Suprapubic skin (tissue), 4 donors: Measurements from ENCODE around the gene WASF2. TPM values are rescaled to one million over a fixed set of nuclear protein-coding genes. Genes with fewer than 3 reads are reported as not detected.
A peak's percentile ranks its signal among the peaks of the same experiment; 100 is the strongest.
"Not testable (repeated sequence)": the region's sequence is repeated elsewhere in the genome, so short reads cannot be mapped to it uniquely, and the experiment has no call there.

Experiments used
- DNase-seq, 2 donors: peaks; one replicate each; pipeline ENCODE4 v3.0.0-alpha.2; 2019; ENCODE audit warnings: low spot score in 2 of 2
- H3K27ac ChIP-seq: fragments of 200-600 bp; sonication (generic); one replicate; pipeline ENCODE4 v1.5.1; 2019
- H3K27me3 ChIP-seq: fragments of 200-600 bp; sonication (generic); one replicate; pipeline ENCODE4 v1.5.1; 2019
- H3K36me3 ChIP-seq: fragments of 200-600 bp; sonication (generic); one replicate; pipeline ENCODE4 v1.5.1; 2019
- H3K4me1 ChIP-seq: fragments of 200-600 bp; sonication (generic); one replicate; pipeline ENCODE4 v1.5.1; 2019
- H3K4me3 ChIP-seq: fragments of 200-600 bp; sonication (generic); one replicate; pipeline ENCODE4 v1.5.1; 2019; ENCODE audit warnings: mild to moderate bottlenecking
- H3K9me3 ChIP-seq: fragments of 200-600 bp; sonication (generic); one replicate; pipeline ENCODE4 v1.5.1; 2019
- CTCF ChIP-seq, 2 donors: fragments of 200-600 bp in 1 of 2; fragments of 450-650 bp in 1 of 2; sonication (generic) in 1 of 2; IDR thresholded peaks; one replicate each; pipeline ENCODE4 v1.5.1; 2016 to 2019; ENCODE audit warnings: antibody characterized with exemption in 2 of 2, mild to moderate bottlenecking in 1 of 2, moderate library complexity in 1 of 2
- EP300 ChIP-seq: sonication (generic); formaldehyde crosslinking; IDR thresholded peaks from one replicate; pipeline ENCODE4 v1.6.1; 2017; ENCODE audit warnings: antibody characterized with exemption
- POLR2A ChIP-seq, 2 donors: fragments of 450-650 bp; IDR thresholded peaks; one replicate each; pipeline ENCODE4 v1.6.1; 2017; ENCODE audit warnings: antibody characterized with exemption in 2 of 2, mild to moderate bottlenecking in 2 of 2, moderate library complexity in 2 of 2
- POLR2AphosphoS5 ChIP-seq, 3 donors: sonication (generic); formaldehyde crosslinking; IDR thresholded peaks; one replicate each; pipeline ENCODE4 v1.6.1; 2017; ENCODE audit warnings: antibody characterized with exemption in 3 of 3
- WGBS: methylation state at CpG from one replicate; pipeline ENCODE4 v1.1.5; 2018; 5-methylcytosine and 5-hydroxymethylcytosine counted together
- total RNA-seq, 4 donors: library from RNA; depleted of rRNA; stranded (reverse); fragments of >200 nt; gene quantifications; one replicate each; pipeline ENCODE4 v1.1.0, GENCODE V29; 2016

WASF2 gene
- total RNA-seq, result 10 to 100 TPM; 69.0 to 96.0 (median 90.4) TPM

GRCh38 chr1:27489973-27490741 is at the start of gene WASF2:
WASF2 (minus strand) TSS chr1:27490167; CDS start chr1:27428890, 61,277 bp downstream.
- Histone ChIP-seq H3K9me3 (no peaks in the 10 kb centered on the region), H3K36me3 (no peaks in the 10 kb centered on the region), H3K4me1 (peaks cover 51% of the 10 kb centered on the region), H3K27me3 (no peaks in the 10 kb centered on the region), H3K27ac (peak within 1 kb of the TSS; percentile 95), H3K4me3 (peak within 1 kb of the TSS; percentile 72)
- TF ChIP-seq CTCF (IDR thresholded peaks at IDR 0.05) (no peak), POLR2A (IDR thresholded peaks at IDR 0.05) (peak; percentile 21 to 87), EP300 (no peak), POLR2AphosphoS5 (IDR thresholded peaks at IDR 0.05) (peak; percentile 61 to 86 (median 75))
- WGBS, result under 1% methylated on average over 24 of the region's 50 CpGs
- peak; percentile 99 for DNase-seq

GRCh38 chr1:27538793-27539192 is 48.8 kb upstream of the WASF2 start:
- H3K4me1 ChIP-seq, result peaks cover 87% of the 10 kb centered on the region

GRCh38 chr1:27538305-27538676 is 48.3 kb upstream of the WASF2 start:
- not testable (repeated sequence) for H3K4me3 ChIP-seq, H3K27me3 ChIP-seq, H3K36me3 ChIP-seq, DNase-seq, H3K9me3 ChIP-seq
- H3K4me1 ChIP-seq, result peaks cover 82% of the 10 kb centered on the region
- peak overlapping the region; percentile 51 for H3K27ac ChIP-seq
- 90% methylated on average over 4 of the region's 4 CpGs for WGBS

More at GRCh38 chr1:27538793-27539192, 48.8 kb upstream of the WASF2 start:
- Histone ChIP-seq H3K36me3 (peaks cover 2% of the 10 kb centered on the region), H3K9me3 (no peaks in the 10 kb centered on the region), H3K27ac (peak overlapping the region; percentile 51), H3K27me3 (no peaks in the 10 kb centered on the region), H3K4me3 (no peak overlapping the region)
- 39% methylated on average over 3 of the region's 3 CpGs for WGBS
- DNase-seq, result no peak
- TF ChIP-seq POLR2AphosphoS5 (IDR thresholded peaks at IDR 0.05) (no peak), EP300 (no peak), POLR2A (IDR thresholded peaks at IDR 0.05) (no peak), CTCF (IDR thresholded peaks at IDR 0.05) (no peak)

GRCh38 chr1:27536767-27537166 is 46.8 kb upstream of the WASF2 start:
- H3K27ac ChIP-seq, result peak overlapping the region; percentile 75
- H3K4me1 ChIP-seq, result peaks cover 67% of the 10 kb centered on the region
- no peak for DNase-seq
- no peaks in the 10 kb centered on the region for H3K9me3 ChIP-seq
- TF ChIP-seq POLR2AphosphoS5 (IDR thresholded peaks at IDR 0.05), result no peak
- no peak for TF ChIP-seq CTCF (IDR thresholded peaks at IDR 0.05)
- no peak for TF ChIP-seq POLR2A (IDR thresholded peaks at IDR 0.05)
- TF ChIP-seq EP300, result no peak
- no peak overlapping the region for H3K4me3 ChIP-seq
- no peaks in the 10 kb centered on the region for H3K27me3 ChIP-seq
- peaks cover 17% of the 10 kb centered on the region for H3K36me3 ChIP-seq
- WGBS, result 38% methylated on average over 11 of the region's 11 CpGs

- H3K27ac ChIP-seq, result peak overlapping the region; percentile 75
- no peak for DNase-seq
- no peaks in the 10 kb centered on the region for H3K9me3 ChIP-seq
- H3K4me3 ChIP-seq, result no peak overlapping the region
- TF ChIP-seq EP300 (no peak), POLR2AphosphoS5 (IDR thresholded peaks at IDR 0.05) (no peak), CTCF (IDR thresholded peaks at IDR 0.05) (no peak), POLR2A (IDR thresholded peaks at IDR 0.05) (no peak)
- H3K4me1 ChIP-seq, result peaks cover 62% of the 10 kb centered on the region
- H3K27me3 ChIP-seq, result no peaks in the 10 kb centered on the region
- H3K36me3 ChIP-seq, result peaks cover 17% of the 10 kb centered on the region
- 50% methylated on average over 13 of the region's 15 CpGs for WGBS
These were observed 46.2 kb upstream of the WASF2 start for GRCh38 chr1:27536010-27536757.
